Neural cell (in vitro differentiated cells): ENCODE measurements around the gene GAB1. TPM values are rescaled to one million over a fixed set of nuclear protein-coding genes. Genes with fewer than 3 reads are reported as not detected.

Source experiments
- H2AFZ ChIP-seq: fragments of 200-600, 300-800 bp; sonication (generic), shearing (Covaris generic); 2 replicates; pipeline ENCODE4 v1.6.0; 2014; ENCODE audit warnings: low read depth, mild to moderate bottlenecking, antibody characterized with exemption, low read length, moderate library complexity
- H3F3A ChIP-seq: fragments of 200-600 bp; shearing (Covaris generic); 2 replicates; pipeline ENCODE4 v1.6.1; 2016; ENCODE audit warnings: mild to moderate bottlenecking, moderate library complexity, mixed read lengths, antibody characterized with exemption, low read length; ENCODE audit not compliant: insufficient read depth, poor library complexity, severe bottlenecking
- H3K27ac ChIP-seq: fragments of 200-600, 300-800 bp; sonication (generic), shearing (Covaris generic); 2 replicates; pipeline ENCODE4 v1.5.1; 2014; ENCODE audit warnings: mild to moderate bottlenecking, low read length, moderate library complexity
- H3K27me3 ChIP-seq: fragments of 300-800, 200-600 bp; sonication (generic), shearing (Covaris generic); 2 replicates; pipeline ENCODE4 v1.6.0; 2014; ENCODE audit warnings: mild to moderate bottlenecking, low read depth, low read length, moderate library complexity; ENCODE audit not compliant: insufficient read depth
- H3K36me3 ChIP-seq: fragments of 300-800, 200-600 bp; sonication (generic), shearing (Covaris generic); 2 replicates; pipeline ENCODE4 v1.5.1; 2014; ENCODE audit warnings: mild to moderate bottlenecking, antibody characterized with exemption, low read length, moderate library complexity; ENCODE audit not compliant: insufficient read depth
- H3K4me2 ChIP-seq: fragments of 300-800, 200-600 bp; sonication (generic), shearing (Covaris generic); 2 replicates; pipeline ENCODE4 v1.6.0; 2014; ENCODE audit warnings: mild to moderate bottlenecking, low read length
- H3K4me3 ChIP-seq: fragments of 300-800, 200-600 bp; sonication (generic), shearing (Covaris generic); 2 replicates; pipeline ENCODE4 v1.5.1; 2014; ENCODE audit warnings: mild to moderate bottlenecking, low read length, moderate library complexity
- H3K79me2 ChIP-seq: fragments of 200-600 bp; shearing (Covaris generic); replicated peaks from 2 replicates; pipeline ENCODE4 v1.6.0; 2014; ENCODE audit warnings: mild to moderate bottlenecking, low read length, moderate library complexity; ENCODE audit not compliant: insufficient read depth
- H3K9ac ChIP-seq: fragments of 300-800, 200-600 bp; sonication (generic), shearing (Covaris generic); 2 replicates; pipeline ENCODE4 v1.6.1; 2016; ENCODE audit warnings: mild to moderate bottlenecking, low read length, mixed read lengths
- H3K9me2 ChIP-seq: fragments of 200-600 bp; shearing (Covaris generic); 2 replicates; pipeline ENCODE4 v1.6.1; 2016; ENCODE audit warnings: mild to moderate bottlenecking, low read length, mixed read lengths; ENCODE audit not compliant: insufficient read depth
- H3K9me3 ChIP-seq: fragments of 200-600, 300-800 bp; sonication (generic), shearing (Covaris generic); 2 replicates; pipeline ENCODE4 v1.6.1; 2016; ENCODE audit warnings: mild to moderate bottlenecking, mixed run types, low read length, moderate library complexity, mixed read lengths
- H4K20me1 ChIP-seq: fragments of 200-600 bp; shearing (Covaris generic); 2 replicates; pipeline ENCODE4 v1.6.1; 2016; ENCODE audit warnings: mild to moderate bottlenecking, mixed run types; ENCODE audit not compliant: insufficient read depth
- CTCF ChIP-seq: fragments of 450-650 bp; IDR thresholded peaks from 2 replicates; pipeline ENCODE4 v1.5.1; 2014; ENCODE audit warnings: antibody characterized with exemption, mild to moderate bottlenecking, moderate library complexity; ENCODE audit not compliant: poor library complexity, severe bottlenecking
- EP300 ChIP-seq: fragments of 450-650 bp; conservative IDR thresholded peaks from 2 replicates; pipeline ENCODE4 v1.6.1; 2014; ENCODE audit warnings: antibody characterized with exemption, mild to moderate bottlenecking, moderate library complexity; ENCODE audit not compliant: poor library complexity, severe bottlenecking
- MXI1 ChIP-seq: fragments of 450-650 bp; conservative IDR thresholded peaks from 2 replicates; pipeline ENCODE4 v1.6.1; 2014; ENCODE audit warnings: antibody characterized with exemption, mild to moderate bottlenecking; ENCODE audit not compliant: poor library complexity, severe bottlenecking
- POLR2AphosphoS5 ChIP-seq: IDR thresholded peaks from 2 replicates; pipeline ENCODE4 v1.6.1; 2012
- REST ChIP-seq: IDR thresholded peaks from 2 replicates; pipeline ENCODE4 v1.6.1; 2012; ENCODE audit warnings: borderline replicate concordance
- SMC3 ChIP-seq: fragments of 450-650 bp; conservative IDR thresholded peaks from 2 replicates; pipeline ENCODE4 v1.6.1; 2014; ENCODE audit warnings: antibody characterized with exemption, mild to moderate bottlenecking, moderate library complexity; ENCODE audit not compliant: poor library complexity
- TAF1 ChIP-seq: IDR thresholded peaks from 2 replicates; pipeline ENCODE4 v1.6.1; 2012; ENCODE audit warnings: low read depth
- polyA plus RNA-seq: library from polyadenylated mRNA; depleted of rRNA; stranded (reverse); fragments of >200 nt; gene quantifications from 2 replicates; pipeline ENCODE4 v1.2.3, GENCODE V29; 2014

The GAB1 gene
- polyA plus RNA-seq, 1 donor from 2014 or later = 2.4 TPM

GRCh38 chr4:143380629-143381028, 44.0 kb downstream of the GAB1 start:
- Histone ChIP-seq H3K27me3 (no peaks in the 10 kb centered on the region), H3K79me2 (no peaks in the 10 kb centered on the region), H3K9me2 (no peaks in the 10 kb centered on the region), H3K4me3 (no peak overlapping the region), H3K4me2 (no peak overlapping the region), H3K9me3 (no peaks in the 10 kb centered on the region), H2AFZ (no peak overlapping the region), H4K20me1 (no peaks in the 10 kb centered on the region), H3K27ac (no peak overlapping the region), H3K9ac (no peak overlapping the region), H3F3A (no peaks in the 10 kb centered on the region), H3K36me3 (no peaks in the 10 kb centered on the region)
- TF ChIP-seq CTCF (no peak), REST (no peak), MXI1 (no peak)

- Histone ChIP-seq H3K4me2 (no peak overlapping the region), H2AFZ (no peak overlapping the region), H3K9ac (no peak overlapping the region)
Measured at GRCh38 chr4:143381189-143382118, 44.8 kb downstream of the GAB1 start.

More at GRCh38 chr4:143381189-143382118, 44.8 kb downstream of the GAB1 start:
- H3K36me3 ChIP-seq = no peaks in the 10 kb centered on the region
- no peaks in the 10 kb centered on the region for H3K9me3 ChIP-seq
- no peak for TF ChIP-seq MXI1
- TF ChIP-seq TAF1 = no peak
- no peak for TF ChIP-seq POLR2AphosphoS5
- TF ChIP-seq CTCF = no peak
- TF ChIP-seq SMC3 = no peak
- no peak for TF ChIP-seq REST
- TF ChIP-seq EP300 = no peak
- no peaks in the 10 kb centered on the region for H3F3A ChIP-seq
- no peak overlapping the region for H3K4me3 ChIP-seq
- no peaks in the 10 kb centered on the region for H3K9me2 ChIP-seq
- no peaks in the 10 kb centered on the region for H4K20me1 ChIP-seq
- no peak overlapping the region for H3K27ac ChIP-seq
- H3K79me2 ChIP-seq = no peaks in the 10 kb centered on the region
- no peaks in the 10 kb centered on the region for H3K27me3 ChIP-seq
